Measurements from ENCODE around the gene TMC8.

TMC8 gene

DNA sequence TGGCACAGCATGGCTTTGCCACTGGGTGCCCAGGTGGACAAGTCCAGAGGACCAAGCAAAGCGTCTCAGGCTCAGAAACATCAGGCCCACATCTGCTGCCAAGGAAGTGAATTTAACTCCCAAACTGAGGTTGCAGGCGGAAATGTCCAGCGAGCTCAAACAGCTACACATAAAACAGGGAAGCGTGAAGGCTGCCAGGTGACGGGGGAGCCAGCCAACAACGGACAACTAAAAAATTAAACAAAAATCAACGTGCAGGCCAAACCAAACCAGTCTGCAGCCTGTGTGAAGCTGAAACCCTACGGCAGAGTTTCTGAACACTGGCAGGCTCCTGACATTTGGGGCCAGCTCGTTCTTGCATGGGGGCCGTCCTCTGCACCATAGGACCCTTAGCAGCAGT, 53.8 kb downstream of the TMC8 start:
- DNase-seq, result no peak

DNA sequence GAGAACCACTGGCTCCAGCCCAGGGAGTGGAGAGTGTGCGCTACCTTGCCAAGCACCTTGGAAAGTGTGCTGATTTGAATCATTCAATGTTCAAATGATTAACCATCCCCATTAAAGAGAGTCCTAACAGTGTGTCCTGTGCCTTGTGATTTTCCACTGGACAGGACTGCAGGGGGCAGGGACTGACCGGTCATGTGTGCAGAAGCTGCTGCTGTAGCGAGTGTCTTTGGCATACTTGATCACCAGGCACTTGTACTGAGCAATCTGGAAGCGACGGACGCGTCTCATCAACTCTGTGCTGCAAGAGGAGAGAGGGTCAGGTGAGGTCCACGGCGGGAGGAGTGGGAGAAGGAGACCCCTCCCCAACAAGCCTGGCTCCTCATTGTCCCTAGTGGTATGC, 54.3 kb downstream of the TMC8 start:
- DNase-seq, result no peak

DNA sequence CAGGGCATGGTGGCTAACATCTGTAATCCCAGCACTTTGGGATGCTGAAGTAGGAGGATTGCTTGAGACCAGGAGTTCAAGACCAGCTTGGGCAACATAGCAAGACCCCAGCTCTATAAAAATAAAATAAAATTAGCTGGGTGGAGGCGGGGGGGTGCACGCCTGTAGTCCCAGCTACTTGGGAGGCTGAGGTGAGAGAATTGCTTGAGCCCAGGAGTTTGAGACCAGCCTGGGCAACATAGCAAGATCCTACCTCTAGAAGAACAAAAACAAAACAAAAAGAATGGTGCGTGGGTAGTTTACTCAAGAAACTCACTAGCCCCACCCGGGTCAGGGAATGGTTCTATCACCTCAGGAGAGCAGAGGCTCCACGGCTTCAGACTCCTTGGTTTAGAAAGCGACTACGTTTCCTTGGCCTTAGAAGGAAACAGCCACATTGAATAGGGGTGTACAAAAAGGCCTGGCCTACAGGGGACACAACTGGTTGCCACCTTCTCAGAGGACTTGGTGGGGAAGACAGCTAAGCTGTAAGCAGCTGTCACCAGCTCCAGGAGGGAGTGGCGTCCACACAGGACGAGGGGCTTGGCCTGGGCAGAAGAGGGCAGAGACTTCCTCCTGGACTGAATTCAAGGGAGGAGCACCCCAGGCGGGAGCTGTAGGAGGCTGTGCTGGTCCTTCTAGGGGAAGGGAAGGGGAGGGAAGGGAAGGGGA, 55.6 kb downstream of the TMC8 start:
- peak; percentile 84 for DNase-seq

DNA sequence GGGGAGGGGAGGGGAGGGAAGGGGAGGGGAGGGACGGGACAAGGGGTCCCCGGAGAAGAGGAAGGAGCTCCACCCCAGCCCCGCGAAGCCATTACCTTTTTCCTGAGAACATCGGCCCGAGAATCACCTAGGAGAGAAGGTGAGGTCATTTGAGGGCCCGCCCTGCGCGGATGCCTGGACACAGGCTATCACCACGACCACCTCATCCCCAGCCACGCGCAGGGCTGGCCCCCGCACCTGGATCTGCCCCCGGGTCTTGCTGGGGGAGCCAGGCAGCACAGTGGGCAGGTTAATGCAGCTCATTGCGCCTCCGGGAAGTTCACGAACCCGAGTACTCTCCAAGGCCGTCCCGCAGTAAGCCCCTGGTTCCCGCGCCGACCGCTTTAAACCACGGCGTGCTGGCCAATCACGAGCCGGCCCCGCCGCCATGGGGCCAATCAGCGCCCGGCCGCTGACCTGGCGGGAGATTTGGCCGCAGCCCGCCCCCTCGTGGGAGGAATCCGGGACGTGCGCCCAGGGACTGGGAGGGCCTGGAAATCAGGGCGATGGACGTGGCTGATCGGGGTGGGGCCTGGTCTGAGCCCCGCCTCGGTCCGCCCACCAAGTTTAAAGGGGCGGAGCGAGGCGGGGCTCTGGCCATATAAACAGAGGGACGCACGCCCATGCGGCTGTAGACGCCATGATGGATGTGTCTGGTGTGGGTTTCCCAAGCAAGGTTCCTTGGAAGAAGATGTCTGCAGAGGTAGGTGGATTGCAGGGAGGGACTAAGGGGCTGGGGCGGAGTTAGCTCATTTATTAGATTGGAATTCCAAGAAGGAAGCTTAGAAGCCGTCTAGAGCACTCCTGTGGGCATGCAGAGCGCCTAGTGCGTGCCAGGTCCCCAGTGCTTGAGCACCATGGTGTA, 56.4 kb downstream of the TMC8 start, which contains the start of the genes AFMID and TK1:
Gene AFMID, plus strand, starts transcription at position 671 of the 904 bp plus-strand sequence. Its CDS starts 9 bp downstream, at position 680.
Gene TK1, minus strand, starts transcription at position 361 of the 904 bp plus-strand sequence. Its CDS starts 58 bp downstream, at position 303.
- peak; percentile 99 for DNase-seq
